ENCODE data around the gene UNCX. TPM values are rescaled to one million over a fixed set of nuclear protein-coding genes. Genes with fewer than 3 reads are reported as not detected.

Gene UNCX
- polyA plus RNA-seq, 1 donor: not detected

DNA sequence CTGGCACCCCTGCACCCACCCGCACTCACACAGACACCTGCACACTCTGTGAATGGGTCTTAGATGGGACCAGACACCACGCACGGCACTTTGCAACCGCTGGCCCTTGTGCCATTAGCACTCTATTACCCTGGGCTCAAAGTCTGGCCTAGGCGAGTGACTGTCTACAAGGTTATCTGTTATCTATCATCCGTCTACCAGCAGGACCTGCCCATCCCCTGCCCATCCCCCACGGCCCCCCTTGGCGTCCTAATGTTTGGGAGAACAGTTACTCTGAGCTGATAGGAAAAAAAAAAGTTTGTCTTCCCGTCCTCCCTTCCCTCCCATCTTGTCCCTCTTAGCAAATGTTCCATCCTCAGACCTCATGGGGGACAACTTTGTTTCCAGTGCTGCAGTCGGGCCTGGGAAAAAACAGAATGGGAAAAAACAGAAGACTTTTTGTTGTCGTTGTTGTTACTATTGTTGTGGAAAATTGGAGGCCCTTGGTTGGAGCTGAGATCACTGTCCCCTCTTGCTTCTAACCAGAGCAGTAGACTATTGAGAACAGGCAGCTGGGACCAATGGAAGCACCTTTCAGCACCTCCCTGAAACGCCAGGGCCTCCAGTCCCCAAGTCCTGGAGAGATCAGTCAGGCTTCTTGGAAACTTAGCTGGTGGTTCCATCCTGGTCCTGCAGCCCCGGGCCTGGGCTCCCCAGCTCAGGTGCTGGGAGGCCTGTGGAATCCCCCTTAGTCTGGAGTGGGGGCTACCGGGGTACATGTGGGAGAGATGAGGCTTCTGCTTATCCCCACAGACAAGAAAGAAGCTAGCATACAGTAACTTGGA is 12.2 kb downstream of the UNCX start:
- no peaks in the 10 kb centered on the region for H3K36me3 ChIP-seq (ENCODE audit: control insufficient read depth, insufficient read depth, low read length)
- no peak for DNase-seq
- WGBS (ENCODE audit: insufficient coverage, low lambda C conversion rate): no CpG with 5 or more reads among the region's 14 CpGs
- peaks cover 98% of the 10 kb centered on the region for H3K27me3 ChIP-seq (ENCODE audit: control insufficient read depth, insufficient read depth, low read length)
- no peaks in the 10 kb centered on the region for H3K4me1 ChIP-seq (ENCODE audit: control insufficient read depth, insufficient read depth, low read length)
- H3K9me3 ChIP-seq (ENCODE audit: control insufficient read depth, low read depth, low read length): peaks cover 44% of the 10 kb centered on the region
- H3K27ac ChIP-seq (ENCODE audit: low read length): no peak overlapping the region
- H3K4me3 ChIP-seq (ENCODE audit: low read length): no peak overlapping the region

DNA sequence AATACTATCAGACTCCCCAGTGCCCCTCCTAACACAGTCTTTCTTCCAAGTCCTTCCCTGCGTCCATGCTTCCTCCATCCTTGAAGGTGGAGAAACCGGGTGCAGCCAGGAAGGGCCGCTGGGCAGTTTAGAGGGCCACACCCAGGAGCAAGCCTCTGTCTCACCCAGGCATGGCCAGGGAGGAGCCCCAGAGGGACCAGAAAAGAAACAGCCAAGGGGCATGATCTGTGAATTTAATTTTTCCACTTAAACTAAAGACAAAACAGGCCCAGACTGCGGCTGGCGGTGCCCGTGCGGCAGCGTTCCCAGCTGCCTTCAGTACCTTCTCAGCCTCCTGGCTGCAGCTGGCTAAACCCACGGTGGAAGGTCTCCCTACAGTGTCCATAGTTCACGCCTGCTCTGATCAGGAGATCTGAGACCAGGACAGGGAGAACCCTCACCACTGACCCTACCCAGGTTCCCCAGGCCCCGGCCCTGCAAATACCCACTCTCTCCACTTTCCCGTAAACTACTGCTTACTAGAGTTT is 12.9 kb downstream of the UNCX start:
- peaks cover 39% of the 10 kb centered on the region for H3K9me3 ChIP-seq (ENCODE audit: control insufficient read depth, low read depth, low read length)
- WGBS (ENCODE audit: insufficient coverage, low lambda C conversion rate): no CpG with 5 or more reads among the region's 12 CpGs
- H3K4me3 ChIP-seq (ENCODE audit: low read length): no peak overlapping the region
- no peaks in the 10 kb centered on the region for H3K36me3 ChIP-seq (ENCODE audit: control insufficient read depth, insufficient read depth, low read length)
- H3K27ac ChIP-seq (ENCODE audit: low read length): no peak overlapping the region
- no peaks in the 10 kb centered on the region for H3K4me1 ChIP-seq (ENCODE audit: control insufficient read depth, insufficient read depth, low read length)
- no peak for DNase-seq
- peaks cover 96% of the 10 kb centered on the region for H3K27me3 ChIP-seq (ENCODE audit: control insufficient read depth, insufficient read depth, low read length)

- Histone ChIP-seq H3K9me3 (ENCODE audit: control insufficient read depth, low read depth, low read length) (peaks cover 35% of the 10 kb centered on the region), H3K4me3 (ENCODE audit: low read length) (no peak overlapping the region), H3K36me3 (ENCODE audit: control insufficient read depth, insufficient read depth, low read length) (no peaks in the 10 kb centered on the region), H3K4me1 (ENCODE audit: control insufficient read depth, insufficient read depth, low read length) (no peaks in the 10 kb centered on the region), H3K27ac (ENCODE audit: low read length) (no peak overlapping the region), H3K27me3 (ENCODE audit: control insufficient read depth, insufficient read depth, low read length) (peaks cover 96% of the 10 kb centered on the region)
- no peak for DNase-seq
- 17% methylated on average over 1 of the region's 48 CpGs for WGBS (ENCODE audit: insufficient coverage, low lambda C conversion rate)
Observed at GRCh38 chr7:1246160-1246870, 13.6 kb downstream of the UNCX start.

GRCh38 chr7:1246871-1247526 is 14.3 kb downstream of the UNCX start:
- no CpG with 5 or more reads among the region's 68 CpGs for WGBS (ENCODE audit: insufficient coverage, low lambda C conversion rate)
- Histone ChIP-seq H3K27ac (ENCODE audit: low read length) (no peak overlapping the region), H3K4me1 (ENCODE audit: control insufficient read depth, insufficient read depth, low read length) (no peaks in the 10 kb centered on the region), H3K9me3 (ENCODE audit: control insufficient read depth, low read depth, low read length) (peaks cover 31% of the 10 kb centered on the region), H3K27me3 (ENCODE audit: control insufficient read depth, insufficient read depth, low read length) (peaks cover 96% of the 10 kb centered on the region), H3K36me3 (ENCODE audit: control insufficient read depth, insufficient read depth, low read length) (no peaks in the 10 kb centered on the region), H3K4me3 (ENCODE audit: low read length) (no peak overlapping the region)
- no peak for DNase-seq

DNA sequence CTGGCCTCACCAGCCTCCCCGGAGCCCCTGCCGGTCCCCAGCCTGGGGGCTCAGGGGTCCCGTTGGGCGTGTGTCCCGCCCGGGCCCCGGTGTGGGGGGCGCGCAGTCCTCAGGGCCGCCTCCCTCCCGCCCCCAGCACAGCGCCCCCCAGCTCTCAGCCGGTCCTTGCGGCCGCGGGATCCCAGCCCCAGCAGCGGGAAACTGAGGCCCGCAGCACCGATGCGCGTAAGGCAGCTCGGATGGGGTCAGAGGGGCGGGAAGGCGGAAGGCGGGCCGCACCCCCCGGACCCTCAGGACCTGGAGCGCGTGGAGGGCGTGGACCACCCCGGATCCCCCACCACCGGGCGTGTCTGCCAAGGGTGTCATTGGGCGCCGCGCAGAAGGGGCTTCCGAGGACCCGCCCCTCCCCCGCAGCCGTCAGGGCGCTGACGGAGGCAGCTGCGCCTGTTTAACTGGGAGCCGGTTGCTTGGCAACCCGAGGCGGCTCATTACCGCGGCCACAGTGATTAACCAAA is 14.9 kb downstream of the UNCX start:
- Histone ChIP-seq H3K27ac (ENCODE audit: low read length) (no peak overlapping the region), H3K4me1 (ENCODE audit: control insufficient read depth, insufficient read depth, low read length) (no peaks in the 10 kb centered on the region), H3K4me3 (ENCODE audit: low read length) (no peak overlapping the region), H3K27me3 (ENCODE audit: control insufficient read depth, insufficient read depth, low read length) (peaks cover 97% of the 10 kb centered on the region), H3K36me3 (ENCODE audit: control insufficient read depth, insufficient read depth, low read length) (no peaks in the 10 kb centered on the region), H3K9me3 (ENCODE audit: control insufficient read depth, low read depth, low read length) (peaks cover 28% of the 10 kb centered on the region)
- WGBS (ENCODE audit: insufficient coverage, low lambda C conversion rate): 0% methylated on average over 6 of the region's 48 CpGs
- DNase-seq: no peak

DNA sequence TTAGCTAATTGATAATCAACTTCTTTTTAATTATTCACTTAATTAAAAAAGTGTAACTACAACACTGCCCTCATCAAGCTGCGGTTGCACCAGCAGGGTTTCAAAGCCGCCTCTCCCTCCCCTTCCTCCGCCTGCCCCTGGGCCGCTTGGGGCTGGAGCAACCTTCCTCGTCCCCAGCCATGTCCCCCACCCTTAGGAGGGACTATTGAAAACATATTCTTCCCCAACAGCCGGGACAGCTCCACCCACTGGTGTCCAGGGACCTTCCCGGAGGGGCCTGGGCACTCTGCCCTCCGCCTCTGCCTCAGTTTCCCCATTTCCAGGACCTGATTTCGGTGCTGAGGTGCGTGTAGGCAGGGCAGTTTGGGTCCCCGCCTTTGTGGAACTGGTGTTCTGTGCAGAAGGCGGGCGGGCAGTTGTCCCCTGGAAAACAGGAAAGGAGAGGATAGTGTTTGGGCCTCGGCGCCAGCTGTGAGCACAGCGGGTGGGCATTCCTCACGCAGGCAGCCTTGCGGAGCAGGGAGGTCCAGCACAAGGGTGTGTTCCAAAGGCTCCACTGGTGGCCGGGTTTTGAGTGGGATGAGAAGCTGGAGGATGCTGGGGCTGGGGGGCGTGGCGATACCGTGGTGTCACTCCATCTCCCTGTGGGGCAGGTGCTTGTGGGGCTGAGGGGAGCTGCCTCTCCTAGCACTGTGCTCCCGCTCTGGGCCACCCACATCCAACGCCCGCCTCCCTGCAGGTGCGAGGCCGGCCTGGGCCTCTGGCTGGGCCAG is 15.7 kb downstream of the UNCX start:
- no peak for DNase-seq
- Histone ChIP-seq H3K4me3 (ENCODE audit: low read length) (no peak overlapping the region), H3K36me3 (ENCODE audit: control insufficient read depth, insufficient read depth, low read length) (no peaks in the 10 kb centered on the region), H3K4me1 (ENCODE audit: control insufficient read depth, insufficient read depth, low read length) (no peaks in the 10 kb centered on the region), H3K27ac (ENCODE audit: low read length) (no peak overlapping the region), H3K9me3 (ENCODE audit: control insufficient read depth, low read depth, low read length) (peaks cover 23% of the 10 kb centered on the region), H3K27me3 (ENCODE audit: control insufficient read depth, insufficient read depth, low read length) (peaks cover 96% of the 10 kb centered on the region)
- no CpG with 5 or more reads among the region's 27 CpGs for WGBS (ENCODE audit: insufficient coverage, low lambda C conversion rate)

DNA sequence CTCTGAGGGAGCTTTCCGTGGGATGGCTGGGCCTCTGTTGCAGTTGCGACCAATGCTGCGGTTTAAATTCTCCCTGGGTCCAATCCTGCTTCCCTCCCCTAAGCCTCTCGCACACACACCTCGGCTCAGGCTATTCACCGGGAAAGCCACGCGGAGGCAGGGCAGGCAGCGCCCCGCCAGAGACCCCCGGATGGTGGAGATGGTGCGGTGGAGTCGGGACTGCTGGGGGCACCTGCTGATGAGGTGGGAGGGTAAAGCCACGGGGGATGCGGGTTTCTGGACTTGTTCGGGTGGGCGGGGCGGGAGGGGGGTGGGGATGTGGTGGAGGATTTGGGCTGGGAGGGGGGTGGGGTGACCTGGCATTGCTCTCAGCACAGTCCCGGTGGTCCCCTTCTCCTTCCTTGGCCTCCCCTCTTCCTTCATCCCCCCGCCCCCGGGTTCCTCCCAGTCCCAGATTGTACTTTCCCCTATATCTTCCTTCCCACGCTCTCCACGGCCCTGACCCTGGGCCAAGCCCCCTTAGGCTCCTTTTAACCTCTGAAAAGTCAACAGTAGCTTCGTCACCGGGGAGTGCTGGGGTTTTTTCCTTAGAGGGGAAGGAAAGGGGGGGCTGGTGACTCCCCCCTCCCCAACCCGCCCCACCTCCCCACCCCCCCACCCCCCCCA is 16.4 kb downstream of the UNCX start:
- no CpG with 5 or more reads among the region's 26 CpGs for WGBS (ENCODE audit: insufficient coverage, low lambda C conversion rate)
- H3K9me3 ChIP-seq (ENCODE audit: control insufficient read depth, low read depth, low read length): peaks cover 20% of the 10 kb centered on the region
- H3K27me3 ChIP-seq (ENCODE audit: control insufficient read depth, insufficient read depth, low read length): peaks cover 96% of the 10 kb centered on the region
- no peak for DNase-seq
- H3K4me1 ChIP-seq (ENCODE audit: control insufficient read depth, insufficient read depth, low read length): no peaks in the 10 kb centered on the region
- H3K36me3 ChIP-seq (ENCODE audit: control insufficient read depth, insufficient read depth, low read length): no peaks in the 10 kb centered on the region
- H3K27ac ChIP-seq (ENCODE audit: low read length): no peak overlapping the region
- H3K4me3 ChIP-seq (ENCODE audit: low read length): no peak overlapping the region

- Histone ChIP-seq H3K27me3 (ENCODE audit: control insufficient read depth, insufficient read depth, low read length) (peaks cover 95% of the 10 kb centered on the region), H3K27ac (ENCODE audit: low read length) (no peak overlapping the region), H3K4me1 (ENCODE audit: control insufficient read depth, insufficient read depth, low read length) (no peaks in the 10 kb centered on the region), H3K36me3 (ENCODE audit: control insufficient read depth, insufficient read depth, low read length) (no peaks in the 10 kb centered on the region), H3K4me3 (ENCODE audit: low read length) (no peak overlapping the region), H3K9me3 (ENCODE audit: control insufficient read depth, low read depth, low read length) (peaks cover 17% of the 10 kb centered on the region)
- DNase-seq: no peak
- no CpG with 5 or more reads among the region's 14 CpGs for WGBS (ENCODE audit: insufficient coverage, low lambda C conversion rate)
Observed at GRCh38 chr7:1249731-1250130, 17.1 kb downstream of the UNCX start.

DNA sequence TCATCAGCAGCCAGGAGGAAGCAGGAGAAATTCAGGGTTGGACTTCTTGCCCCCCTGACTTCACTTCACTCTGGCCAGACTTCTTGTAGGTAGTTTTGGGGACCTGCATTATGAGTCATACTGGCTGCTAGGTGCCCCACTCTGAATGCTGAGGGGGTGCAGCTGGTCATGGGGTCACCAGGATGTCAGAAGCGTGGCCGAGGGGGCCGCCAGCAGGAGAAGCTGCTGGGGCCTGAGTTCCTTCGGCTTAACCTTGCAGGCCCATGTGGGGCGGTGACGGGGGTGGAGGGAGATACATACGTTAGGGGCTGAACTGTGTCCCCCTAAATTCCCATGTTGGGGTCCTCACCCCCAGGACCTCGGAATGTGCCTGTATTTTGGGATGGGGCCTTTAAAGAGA is 18.2 kb downstream of the UNCX start:
- peaks cover 95% of the 10 kb centered on the region for H3K27me3 ChIP-seq (ENCODE audit: control insufficient read depth, insufficient read depth, low read length)
- H3K27ac ChIP-seq (ENCODE audit: low read length): no peak overlapping the region
- no CpG with 5 or more reads among the region's 8 CpGs for WGBS (ENCODE audit: insufficient coverage, low lambda C conversion rate)
- no peak overlapping the region for H3K4me3 ChIP-seq (ENCODE audit: low read length)
- no peak for DNase-seq
- no peaks in the 10 kb centered on the region for H3K4me1 ChIP-seq (ENCODE audit: control insufficient read depth, insufficient read depth, low read length)
- H3K9me3 ChIP-seq (ENCODE audit: control insufficient read depth, low read depth, low read length): peaks cover 17% of the 10 kb centered on the region
- no peaks in the 10 kb centered on the region for H3K36me3 ChIP-seq (ENCODE audit: control insufficient read depth, insufficient read depth, low read length)
